Heart left ventricle (tissue), 13 donors: ENCODE results near the gene SCYGR4.

Source experiments
- POLR2A ChIP-seq, 2 donors: fragments of 450-650 bp; IDR thresholded peaks; one replicate each; pipeline ENCODE4 v1.6.1; 2017; ENCODE audit warnings: antibody characterized with exemption in 2 of 2, mild to moderate bottlenecking in 2 of 2, moderate library complexity in 2 of 2
- TF ChIP-seq, protein P1 (sequence below), 12 donors: fragments of 200-600 bp; sonication (generic) in 4 of 12; IDR thresholded peaks; one replicate each; pipeline versions ENCODE4 v1.5.0 to v1.8.0; 2018 to 2022; ENCODE audit warnings: antibody characterized with exemption in 12 of 12, mild to moderate bottlenecking in 5 of 12
- donor health status: ischemic (EF 13 %, LVEDD 7.1; RV severe dilation, severe dysfunction).
- donor health status: DM: no; HTN: yes; CAD: no.
- donor health status: DM: no; HTN: no; CAD: no.
- donor health status: ischemic (EF 25% LVEDD 6.9; RV normal size, moderate dysfunction).
- donor health status: ischemic (EF 25% LVEDD 5.7; RV mildly dilated, moderate dysfunction).
- donor health status: ischemic (EF 35%, LVEDD 5.7; RV mildly dilated, moderate dysfunction).
- donor health status: nonischemic (EF 11% LVEDD 7.7; RV severe dilation, severe dysfunction).
- donor health status: DM: yes; HTN: yes; CAD: no.
- donor health status: PGD.
- donor health status: ischemic (EF 29% LVEDD 5.4; RV normal size, mild dysfunction).
- donor health status: nonischemic (EF 23%, LVEDD 6.1; RV moderate dilation, normal function).

DNA sequence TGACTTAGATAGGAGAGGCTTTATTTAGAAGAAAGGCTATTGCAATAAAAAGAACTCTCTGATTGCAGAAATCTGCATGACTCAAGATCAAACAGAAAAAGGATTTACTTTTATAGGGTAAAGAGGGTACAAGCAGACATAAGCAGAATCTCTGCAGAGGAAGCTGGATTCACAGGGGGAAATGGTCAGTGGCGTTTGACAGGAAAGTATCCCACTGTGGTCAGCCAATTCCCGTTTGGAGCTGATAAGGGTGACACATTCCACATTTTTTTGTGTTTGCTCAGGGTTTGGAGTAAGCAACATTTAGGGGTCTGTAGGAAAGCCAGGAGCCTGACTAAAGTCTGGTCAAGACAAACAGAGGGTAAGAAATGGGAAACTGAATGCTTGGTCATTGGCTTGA, 25.4 kb downstream of the SCYGR4 start:
- TF ChIP-seq, protein P1, sequence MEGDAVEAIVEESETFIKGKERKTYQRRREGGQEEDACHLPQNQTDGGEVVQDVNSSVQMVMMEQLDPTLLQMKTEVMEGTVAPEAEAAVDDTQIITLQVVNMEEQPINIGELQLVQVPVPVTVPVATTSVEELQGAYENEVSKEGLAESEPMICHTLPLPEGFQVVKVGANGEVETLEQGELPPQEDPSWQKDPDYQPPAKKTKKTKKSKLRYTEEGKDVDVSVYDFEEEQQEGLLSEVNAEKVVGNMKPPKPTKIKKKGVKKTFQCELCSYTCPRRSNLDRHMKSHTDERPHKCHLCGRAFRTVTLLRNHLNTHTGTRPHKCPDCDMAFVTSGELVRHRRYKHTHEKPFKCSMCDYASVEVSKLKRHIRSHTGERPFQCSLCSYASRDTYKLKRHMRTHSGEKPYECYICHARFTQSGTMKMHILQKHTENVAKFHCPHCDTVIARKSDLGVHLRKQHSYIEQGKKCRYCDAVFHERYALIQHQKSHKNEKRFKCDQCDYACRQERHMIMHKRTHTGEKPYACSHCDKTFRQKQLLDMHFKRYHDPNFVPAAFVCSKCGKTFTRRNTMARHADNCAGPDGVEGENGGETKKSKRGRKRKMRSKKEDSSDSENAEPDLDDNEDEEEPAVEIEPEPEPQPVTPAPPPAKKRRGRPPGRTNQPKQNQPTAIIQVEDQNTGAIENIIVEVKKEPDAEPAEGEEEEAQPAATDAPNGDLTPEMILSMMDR (IDR thresholded peaks at IDR 0.05): no peak
- no peak for TF ChIP-seq POLR2A (IDR thresholded peaks at IDR 0.05)
